Coronary artery (tissue), 2 donors: ENCODE data around the gene DGKK.

Experiments used
- DNase-seq: peaks from one replicate; pipeline ENCODE4 v3.0.0-alpha.2; 2017; ENCODE audit warnings: low spot score
- H3K27ac ChIP-seq, 2 donors: fragments of 200-600 bp; sonication (generic); one replicate each; pipeline ENCODE4 v1.5.1; 2016 to 2019
- H3K4me3 ChIP-seq: fragments of 200-600 bp; sonication (generic); 2 replicates; pipeline ENCODE4 v1.5.1; 2016; ENCODE audit warnings: mild to moderate bottlenecking, moderate library complexity
- CTCF ChIP-seq: fragments of 200-600 bp; sonication (generic); IDR thresholded peaks from one replicate; pipeline ENCODE4 v1.5.1; 2019; ENCODE audit warnings: antibody characterized with exemption

DGKK gene

DNA sequence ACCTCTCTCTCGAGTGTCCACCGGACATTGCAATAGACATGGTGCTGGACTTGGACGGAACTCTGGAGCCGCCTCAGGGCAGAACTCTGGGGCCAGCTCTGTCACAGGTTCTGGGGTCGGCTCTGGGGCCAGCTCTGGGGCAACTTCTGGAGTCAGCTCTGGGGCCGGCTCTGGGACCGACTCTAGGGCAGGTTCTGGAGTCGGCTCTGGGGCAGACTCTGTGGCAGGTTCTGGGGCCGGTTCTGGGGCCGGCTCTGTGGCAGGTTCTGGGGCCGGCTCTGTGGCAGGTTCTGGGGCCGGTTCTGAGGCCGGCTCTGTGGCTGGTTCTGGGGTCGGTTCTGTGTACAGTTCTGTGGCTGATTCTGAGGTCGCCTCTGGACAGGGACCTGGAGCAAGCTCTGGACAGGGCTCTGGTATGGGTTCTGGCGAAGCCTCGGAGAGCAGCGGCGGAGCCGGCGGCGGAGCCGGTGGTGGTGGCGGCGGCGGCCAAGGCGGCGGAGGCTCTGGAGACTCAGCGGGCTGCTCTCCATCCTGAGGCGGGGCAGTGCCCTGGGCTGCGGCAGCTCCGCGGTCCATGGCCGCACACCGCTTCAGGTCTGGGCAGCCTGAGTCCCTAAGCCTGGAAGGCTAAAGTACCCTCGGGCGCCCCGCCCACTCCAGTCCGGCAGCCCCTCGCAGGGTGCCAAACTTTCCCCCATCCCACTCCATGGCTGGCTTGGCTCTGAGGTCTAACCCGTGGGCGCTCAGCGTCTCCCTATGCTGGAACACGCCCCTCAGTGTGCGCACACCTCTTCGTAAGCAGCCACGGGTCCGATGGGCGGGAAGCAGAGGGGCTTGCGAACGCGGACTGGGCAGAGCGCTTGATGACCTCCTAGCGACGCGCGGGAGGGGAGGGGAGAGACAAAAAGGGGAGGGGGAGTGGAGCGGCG is at the start of gene DGKK:
Gene DGKK (minus strand): TSS at position 723 of the 929 bp plus-strand sequence. CDS start 147 bp downstream, at position 576.
- TF ChIP-seq CTCF, result no peak
- DNase-seq, result no peak
- Histone ChIP-seq H3K27ac (no peak within 1 kb of the TSS), H3K4me3 (peak within 1 kb of the TSS; percentile 52)

GRCh38 chrX:50514811-50515210 is 44.2 kb upstream of the DGKK start:
- no peak for TF ChIP-seq CTCF
- no peak overlapping the region for H3K4me3 ChIP-seq
- DNase-seq, result no peak
- no peak overlapping the region for H3K27ac ChIP-seq

DNA sequence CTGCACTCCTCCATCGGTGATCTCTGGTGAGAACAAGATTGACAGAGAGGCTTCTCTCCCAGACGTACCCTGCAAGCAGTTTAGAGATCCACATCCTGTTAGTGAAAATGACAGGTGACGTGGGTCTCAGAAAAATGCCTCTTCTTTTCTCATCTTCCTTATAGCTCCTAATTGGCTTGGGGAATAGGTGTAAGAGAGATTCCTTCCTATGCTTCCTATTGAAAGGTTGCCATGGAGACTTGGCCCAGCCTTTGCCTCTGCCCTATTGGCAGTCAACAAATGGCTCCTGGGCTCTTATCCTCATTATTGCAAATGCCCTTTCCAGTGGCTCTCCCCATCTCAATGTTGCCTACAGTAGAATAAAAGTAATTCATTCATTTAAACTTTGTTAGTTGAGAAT is 26.5 kb upstream of the DGKK start:
- no peak for TF ChIP-seq CTCF
- Histone ChIP-seq H3K27ac (no peak overlapping the region), H3K4me3 (no peak overlapping the region)
- DNase-seq, result no peak

DNA sequence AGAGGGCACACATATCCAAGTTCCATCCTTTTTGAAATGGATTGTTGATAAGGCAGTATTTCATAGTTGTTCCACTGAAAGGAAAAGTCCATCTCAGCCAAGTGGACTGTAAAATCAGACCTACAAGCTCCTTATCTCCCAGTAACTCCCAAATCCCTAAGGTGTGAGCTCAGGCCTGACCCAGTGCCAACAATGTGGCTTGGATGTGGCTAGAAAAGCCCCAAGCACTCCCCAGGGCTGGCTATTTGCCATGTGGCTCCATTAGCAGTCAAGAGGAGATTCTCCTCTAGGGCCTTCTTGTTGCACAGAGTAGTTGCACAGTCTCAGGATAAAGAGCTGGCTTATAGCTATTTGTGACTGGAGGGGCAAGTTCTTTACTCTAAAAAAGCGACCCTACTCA is 25.0 kb upstream of the DGKK start:
- no peak for DNase-seq
- Histone ChIP-seq H3K27ac (no peak overlapping the region), H3K4me3 (no peak overlapping the region)
- no peak for TF ChIP-seq CTCF

DNA sequence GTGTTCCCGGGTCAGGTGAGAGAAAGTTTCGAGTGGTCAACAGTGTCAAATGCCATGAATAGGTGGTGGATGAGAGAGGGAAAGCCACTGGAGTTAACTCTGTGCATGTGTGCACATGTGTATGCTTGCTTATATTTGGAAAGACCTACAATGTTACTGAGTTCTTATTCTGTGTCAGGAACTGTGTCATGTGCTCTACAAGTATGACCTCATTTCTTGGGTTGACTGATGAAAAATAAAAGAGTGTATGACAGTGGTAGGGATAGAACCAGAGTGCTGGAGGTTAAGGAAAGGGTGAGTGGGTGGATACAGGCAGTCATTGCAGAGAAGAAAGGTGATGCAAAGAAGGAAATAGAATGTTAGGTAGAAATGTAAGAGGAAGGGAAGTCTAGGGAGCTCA is 22.1 kb upstream of the DGKK start:
- no peak for TF ChIP-seq CTCF
- Histone ChIP-seq H3K27ac (no peak overlapping the region), H3K4me3 (no peak overlapping the region)
- DNase-seq, result no peak

- Histone ChIP-seq H3K4me3 (no peak overlapping the region), H3K27ac (no peak overlapping the region)
- TF ChIP-seq CTCF, result no peak
- no peak for DNase-seq
Measured at GRCh38 chrX:50484662-50485061, 14.0 kb upstream of the DGKK start.

DNA sequence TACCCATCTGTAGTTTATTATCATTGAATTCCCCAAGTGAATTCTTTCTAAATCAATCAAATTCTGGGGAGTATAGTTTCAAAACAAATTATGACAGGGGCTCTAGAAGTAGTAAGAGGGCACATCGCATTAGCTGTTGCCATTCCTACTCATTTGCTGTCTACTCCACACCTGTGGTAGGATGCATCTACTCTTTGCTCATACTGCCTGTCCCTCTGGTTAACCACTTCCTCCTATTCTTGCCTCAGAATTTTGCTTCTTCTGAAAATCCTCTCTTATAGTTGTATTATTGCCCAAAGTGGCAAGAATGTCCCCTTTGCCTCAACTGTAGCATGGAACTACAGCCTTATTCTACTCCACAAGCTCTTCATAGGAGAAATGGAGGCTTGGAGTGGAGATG is 12.7 kb upstream of the DGKK start:
- no peak for TF ChIP-seq CTCF
- H3K27ac ChIP-seq, result no peak overlapping the region

More for the DNA sequence above, 12.7 kb upstream of the DGKK start:
- DNase-seq, result no peak
- no peak overlapping the region for H3K4me3 ChIP-seq
